HL-60 (cell line): ENCODE measurements around the gene CYSLTR2.

ENCODE experiments used
- POLR2AphosphoS5 ChIP-seq: IDR thresholded peaks from 2 replicates; pipeline ENCODE4 v1.6.1; 2012; ENCODE audit warnings: low read depth
- REST ChIP-seq: IDR thresholded peaks from 2 replicates; pipeline ENCODE4 v1.6.1; 2012; ENCODE audit warnings: low read depth; ENCODE audit not compliant: insufficient replicate concordance
- TF ChIP-seq, protein P1 (sequence below): IDR thresholded peaks from one replicate; pipeline ENCODE4 v1.5.1; 2011; ENCODE audit warnings: low read length, control low read depth, inconsistent platforms; ENCODE audit not compliant: insufficient read depth

DNA sequence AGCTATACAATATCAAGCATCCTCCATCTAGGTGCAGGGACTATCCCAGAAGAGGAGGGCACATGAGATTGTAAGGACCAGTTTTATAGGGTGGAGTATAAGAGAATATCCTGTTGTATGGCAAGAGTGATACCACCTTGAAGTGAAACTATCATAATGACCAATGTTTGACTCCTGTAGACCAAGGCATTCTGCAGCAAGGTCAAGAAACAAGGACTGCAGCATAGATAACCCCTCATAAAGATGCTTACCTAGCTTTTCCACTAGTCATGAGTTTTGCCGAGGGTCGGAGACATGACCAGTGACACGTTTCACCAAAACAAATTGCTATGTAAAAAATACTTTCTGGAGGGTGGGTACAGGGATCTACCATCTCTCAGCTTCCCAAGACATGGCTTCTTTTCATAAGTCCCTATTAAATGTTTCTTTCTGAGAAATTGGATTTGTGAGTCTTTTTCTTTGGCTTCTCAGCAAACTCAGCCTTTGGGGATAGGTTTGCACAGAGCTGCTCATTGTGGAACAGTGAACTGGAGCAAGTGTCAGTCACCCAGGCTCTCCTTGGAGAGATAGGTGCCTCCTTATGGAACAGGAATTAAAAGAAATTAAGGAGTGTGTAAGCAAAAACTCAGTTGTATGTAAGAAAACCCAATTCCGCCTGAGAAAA lies 28.2 kb upstream of the CYSLTR2 start:
- TF ChIP-seq, protein P1, sequence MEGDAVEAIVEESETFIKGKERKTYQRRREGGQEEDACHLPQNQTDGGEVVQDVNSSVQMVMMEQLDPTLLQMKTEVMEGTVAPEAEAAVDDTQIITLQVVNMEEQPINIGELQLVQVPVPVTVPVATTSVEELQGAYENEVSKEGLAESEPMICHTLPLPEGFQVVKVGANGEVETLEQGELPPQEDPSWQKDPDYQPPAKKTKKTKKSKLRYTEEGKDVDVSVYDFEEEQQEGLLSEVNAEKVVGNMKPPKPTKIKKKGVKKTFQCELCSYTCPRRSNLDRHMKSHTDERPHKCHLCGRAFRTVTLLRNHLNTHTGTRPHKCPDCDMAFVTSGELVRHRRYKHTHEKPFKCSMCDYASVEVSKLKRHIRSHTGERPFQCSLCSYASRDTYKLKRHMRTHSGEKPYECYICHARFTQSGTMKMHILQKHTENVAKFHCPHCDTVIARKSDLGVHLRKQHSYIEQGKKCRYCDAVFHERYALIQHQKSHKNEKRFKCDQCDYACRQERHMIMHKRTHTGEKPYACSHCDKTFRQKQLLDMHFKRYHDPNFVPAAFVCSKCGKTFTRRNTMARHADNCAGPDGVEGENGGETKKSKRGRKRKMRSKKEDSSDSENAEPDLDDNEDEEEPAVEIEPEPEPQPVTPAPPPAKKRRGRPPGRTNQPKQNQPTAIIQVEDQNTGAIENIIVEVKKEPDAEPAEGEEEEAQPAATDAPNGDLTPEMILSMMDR, result no peak
- TF ChIP-seq REST (no peak), POLR2AphosphoS5 (no peak)
